Activated CD8-positive, alpha-beta T cell treated with anti-CD3 and anti-CD28 coated beads, Interleukin-2, amount 10 ng/mL, durations not matched to agents 7 days and 5 days (primary cell): Measurements from ENCODE around the gene SMIM44. TPM values are rescaled to one million over a fixed set of nuclear protein-coding genes. Genes with fewer than 3 reads are reported as not detected.

Source experiments
- ATAC-seq: fragments of 150-1000 bp; cut with Tn5 transposase; one replicate; pipeline ENCODE4 v1.10.0; 2021; ENCODE audit warnings: moderate library complexity
- CTCF ChIA-PET: fragments of 350-600 bp; sonication (Branson Sonifier 250); formaldehyde crosslinking; loops from one replicate; lab custom pipeline; 2021; ENCODE audit warnings: antibody characterized with exemption; lab: Charles Lee
- POLR2A ChIA-PET: fragments of 350-600 bp; sonication (Branson Sonifier 250); formaldehyde crosslinking; loops from one replicate; lab custom pipeline; 2021; ENCODE audit warnings: antibody characterized with exemption; lab: Charles Lee
- DNase-seq: peaks from one replicate; pipeline ENCODE4 v3.0.0-alpha.2; 2020
- H3K27ac Mint-ChIP-seq: one replicate; pipeline ENCODE4 v1.8.0; 2021; ENCODE audit warnings: mild to moderate bottlenecking, mixed read lengths
- H3K27me3 Mint-ChIP-seq: one replicate; pipeline ENCODE4 v1.8.0; 2021; ENCODE audit warnings: low read depth, mixed read lengths
- H3K36me3 Mint-ChIP-seq: one replicate; pipeline ENCODE4 v1.8.0; 2021; ENCODE audit warnings: low read depth, mixed read lengths
- H3K4me1 Mint-ChIP-seq: one replicate; pipeline ENCODE4 v1.8.0; 2021; ENCODE audit warnings: low read depth, mixed read lengths
- H3K4me3 Mint-ChIP-seq: one replicate; pipeline ENCODE4 v1.8.0; 2021; ENCODE audit warnings: mild to moderate bottlenecking, mixed read lengths
- H3K9me3 Mint-ChIP-seq: one replicate; pipeline ENCODE4 v1.8.0; 2022; ENCODE audit warnings: mixed read lengths; ENCODE audit not compliant: insufficient read depth
- total RNA-seq, 2 experiments: library from RNA; stranded (reverse); gene quantifications; one replicate each; pipeline ENCODE4 v1.2.3, GENCODE V29; 2021

Gene SMIM44
- total RNA-seq, 2 experiments from 2014 or later, result not detected

DNA sequence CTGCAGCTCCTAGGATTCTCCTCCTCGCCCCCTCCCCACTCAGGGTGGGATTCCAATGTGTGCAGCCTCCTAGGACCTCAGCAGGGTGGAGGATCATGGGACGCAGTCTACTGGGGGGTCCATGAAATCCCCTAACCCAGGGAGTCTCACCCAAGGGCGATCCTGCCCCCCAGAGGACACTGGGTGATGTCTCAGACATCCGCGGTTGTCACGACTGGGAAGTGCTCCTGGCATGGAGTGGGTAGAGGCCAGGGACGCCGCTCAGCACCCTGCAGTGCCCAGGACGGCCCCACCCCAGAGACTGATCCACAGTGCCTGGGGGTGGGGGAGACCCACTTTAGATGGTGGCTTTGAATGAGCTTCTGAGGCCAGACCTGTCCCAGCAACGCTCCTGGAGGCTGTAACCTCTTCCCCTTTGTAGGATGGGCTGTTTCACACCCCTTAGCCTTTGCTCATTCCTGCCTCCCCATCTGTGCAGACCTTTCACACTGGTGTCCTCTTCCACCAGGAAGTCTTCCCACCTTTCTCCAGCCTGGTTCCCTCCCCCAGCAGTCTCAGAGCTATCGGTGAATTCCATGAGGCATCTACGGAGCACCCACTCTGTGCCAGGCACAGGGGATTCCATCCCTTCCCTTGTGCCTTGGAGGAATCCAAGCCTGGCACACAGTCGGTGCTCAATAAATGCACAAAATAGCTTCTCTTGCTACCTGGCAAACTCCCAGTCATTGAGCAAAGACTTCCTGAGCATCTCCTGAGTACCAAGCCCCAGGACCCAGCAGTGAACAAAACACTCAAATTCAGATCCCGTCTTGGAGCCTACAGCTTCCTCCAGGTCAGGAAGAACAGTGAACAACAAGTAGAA, 13.4 kb downstream of the SMIM44 start:
- H3K27ac Mint-ChIP-seq, result peak overlapping the region; percentile 43
- H3K4me3 Mint-ChIP-seq, result no peak overlapping the region
- POLR2A ChIA-PET, result no interaction called here
- CTCF ChIA-PET, result interaction anchor here (1.1 to 2.1 kb wide), 3 partner anchors 15 to 88 kb away, joined by 3 to 6 read pairs (median 5); partner anchors contain the start of gene MFSD12
- H3K36me3 Mint-ChIP-seq, result no peaks in the 10 kb centered on the region
- H3K4me1 Mint-ChIP-seq, result no peaks in the 10 kb centered on the region
- H3K9me3 Mint-ChIP-seq, result no peaks in the 10 kb centered on the region
- DNase-seq (no peak), ATAC-seq (no peak)
- no peaks in the 10 kb centered on the region for H3K27me3 Mint-ChIP-seq

DNA sequence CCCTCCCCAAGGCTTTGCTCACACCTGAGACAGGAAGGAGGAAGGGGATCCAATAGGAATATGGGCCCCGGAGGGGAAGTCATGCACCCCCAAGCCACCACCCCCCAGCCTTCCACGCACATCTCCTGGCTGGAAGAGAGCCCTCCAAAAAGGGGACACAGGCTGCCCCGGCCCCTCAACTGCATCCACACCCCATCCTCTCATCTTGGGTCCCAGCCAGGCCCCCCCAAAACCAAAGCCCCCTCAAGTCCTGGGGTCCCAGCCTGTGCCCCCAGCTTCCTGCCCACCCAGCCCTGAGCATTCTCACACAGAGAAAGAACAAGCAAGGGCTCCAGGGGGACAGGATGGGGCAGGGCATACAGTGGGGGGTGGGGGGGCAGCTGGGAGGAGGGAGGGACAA, 15.0 kb downstream of the SMIM44 start:
- Mint-ChIP-seq H3K4me3 (no peak overlapping the region), H3K9me3 (no peaks in the 10 kb centered on the region), H3K36me3 (no peaks in the 10 kb centered on the region), H3K4me1 (no peaks in the 10 kb centered on the region), H3K27ac (no peak overlapping the region), H3K27me3 (no peaks in the 10 kb centered on the region)
- ChIA-PET CTCF (no interaction called here), POLR2A (no interaction called here)
- no peak for DNase-seq
- no peak for ATAC-seq

DNA sequence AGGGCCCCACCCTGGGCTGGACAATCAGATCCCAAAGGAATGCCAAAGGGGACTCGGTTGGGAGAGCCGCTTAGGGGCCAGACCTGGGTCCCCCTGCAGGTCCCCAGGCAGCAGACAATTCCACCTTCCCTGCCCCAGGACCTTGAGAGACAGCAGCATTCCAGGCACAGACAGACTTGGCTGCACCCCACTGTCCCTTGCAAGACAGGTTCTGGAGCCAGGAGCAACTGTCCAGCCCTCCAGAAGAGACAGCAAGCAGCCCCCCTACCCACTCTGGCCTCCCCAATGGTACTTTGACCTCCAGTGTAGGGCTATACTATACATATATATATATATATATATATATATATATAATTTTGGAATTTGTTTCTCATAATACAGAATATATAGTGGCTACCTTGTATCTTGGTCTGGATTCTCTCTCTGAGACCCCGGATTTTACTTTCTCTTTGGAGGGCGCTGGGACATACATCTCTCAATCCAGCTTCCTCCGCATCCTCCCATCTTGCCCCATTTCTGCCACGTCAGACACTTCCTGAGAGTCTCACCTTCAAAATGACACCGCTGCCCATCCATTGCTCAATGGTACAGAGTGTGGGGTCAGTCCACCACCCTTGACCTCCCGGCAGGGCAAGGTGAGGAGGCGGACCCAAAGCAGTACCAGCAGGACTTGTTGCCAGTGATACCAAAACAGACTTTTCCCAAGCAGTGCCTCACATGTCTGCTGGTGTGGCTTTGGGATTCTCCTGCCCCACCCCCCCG, 15.6 kb downstream of the SMIM44 start:
- no peaks in the 10 kb centered on the region for H3K9me3 Mint-ChIP-seq
- H3K4me3 Mint-ChIP-seq, result no peak overlapping the region
- no peaks in the 10 kb centered on the region for H3K4me1 Mint-ChIP-seq
- ChIA-PET POLR2A (no interaction called here), CTCF (no interaction called here)
- DNase-seq (no peak), ATAC-seq (no peak)
- no peak overlapping the region for H3K27ac Mint-ChIP-seq
- no peaks in the 10 kb centered on the region for H3K36me3 Mint-ChIP-seq
- no peaks in the 10 kb centered on the region for H3K27me3 Mint-ChIP-seq

DNA sequence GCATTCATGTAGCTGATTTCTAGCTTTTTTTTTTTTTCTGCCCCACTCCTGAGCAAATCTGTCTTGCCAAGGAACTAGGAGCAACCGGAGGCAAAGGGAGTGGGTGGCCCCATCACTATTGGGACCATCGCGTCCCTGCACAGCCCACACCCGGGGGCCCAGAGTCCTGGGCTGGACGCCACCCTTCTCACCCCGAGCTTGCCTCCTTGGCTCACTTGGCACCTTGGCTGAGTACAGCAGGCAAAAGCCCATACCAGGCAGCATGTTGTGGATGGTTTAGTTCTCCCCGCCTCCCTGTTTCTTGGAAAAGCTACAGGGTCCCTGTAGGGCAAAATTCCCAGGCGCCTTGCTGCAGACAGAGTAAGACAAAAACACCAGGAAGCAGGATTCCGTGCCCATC, 16.6 kb downstream of the SMIM44 start:
- ChIA-PET POLR2A (no interaction called here), CTCF (no interaction called here)
- ATAC-seq (no peak), DNase-seq (no peak)
- no peak overlapping the region for H3K4me3 Mint-ChIP-seq
- no peaks in the 10 kb centered on the region for H3K36me3 Mint-ChIP-seq
- H3K27me3 Mint-ChIP-seq, result no peaks in the 10 kb centered on the region
- H3K4me1 Mint-ChIP-seq, result no peaks in the 10 kb centered on the region
- no peaks in the 10 kb centered on the region for H3K9me3 Mint-ChIP-seq
- H3K27ac Mint-ChIP-seq, result no peak overlapping the region

DNA sequence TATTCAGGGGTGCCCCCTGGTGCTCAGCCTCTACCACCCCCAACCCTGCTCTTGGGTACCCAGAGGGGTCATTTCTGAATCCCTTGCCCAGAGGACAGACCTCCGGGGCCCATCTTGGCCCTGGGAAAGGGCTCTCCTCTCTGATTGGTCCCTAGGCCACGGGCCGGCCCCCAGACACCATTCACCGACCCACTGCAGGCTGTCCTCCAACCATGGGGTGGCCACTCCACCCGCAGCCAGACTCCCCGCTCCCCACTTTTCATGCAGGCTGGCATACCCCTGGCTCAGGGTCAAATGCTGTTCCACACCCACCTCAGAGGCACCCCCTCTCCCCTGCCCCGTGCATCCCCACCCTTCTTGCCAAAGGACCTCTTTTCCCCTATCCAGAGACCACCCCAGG, 17.7 kb downstream of the SMIM44 start:
- Mint-ChIP-seq H3K4me3 (no peak overlapping the region), H3K4me1 (no peaks in the 10 kb centered on the region), H3K27me3 (no peaks in the 10 kb centered on the region), H3K9me3 (no peaks in the 10 kb centered on the region), H3K27ac (no peak overlapping the region), H3K36me3 (no peaks in the 10 kb centered on the region)
- DNase-seq (no peak), ATAC-seq (no peak)
- ChIA-PET POLR2A (interaction anchor here (0.6 kb wide), 1 partner anchor 488 kb away, joined by 3 read pairs; no protein-coding TSS in a partner anchor), CTCF (no interaction called here)

DNA sequence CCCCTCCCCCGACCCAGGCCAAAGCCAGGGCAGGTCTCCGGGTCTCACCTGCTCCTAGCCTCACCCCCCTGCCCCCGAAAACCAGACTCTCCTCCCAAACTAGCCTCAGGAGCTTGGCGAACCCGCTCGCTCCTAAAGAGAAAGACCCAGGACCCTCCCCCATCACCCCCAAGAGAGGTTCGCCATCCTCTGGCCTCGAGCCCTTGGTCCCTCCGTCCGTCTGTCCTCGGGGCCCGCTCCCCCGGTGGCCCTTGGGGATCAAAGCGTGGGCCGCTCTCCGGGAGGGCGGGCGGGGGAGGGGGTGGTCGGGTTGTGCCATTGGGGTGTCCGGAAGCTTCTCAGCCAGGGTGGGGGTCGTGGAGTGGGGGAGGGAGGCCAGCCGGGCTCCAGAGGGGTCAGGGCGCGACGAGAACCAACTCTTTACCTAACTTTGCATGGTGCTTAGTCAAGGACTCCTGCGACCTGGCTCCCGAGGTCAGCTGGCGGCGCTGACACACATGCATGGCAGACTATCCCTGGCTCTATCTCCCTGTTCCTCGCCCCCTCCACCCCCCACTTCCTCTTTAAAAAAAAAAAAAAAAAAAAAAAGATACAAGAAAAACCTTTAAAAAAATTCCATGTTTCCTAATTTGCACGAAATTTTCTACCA, 18.5 kb downstream of the SMIM44 start:
- Mint-ChIP-seq H3K4me1 (peaks cover 6% of the 10 kb centered on the region), H3K36me3 (no peaks in the 10 kb centered on the region), H3K27ac (no peak overlapping the region), H3K4me3 (no peak overlapping the region), H3K27me3 (no peaks in the 10 kb centered on the region), H3K9me3 (no peaks in the 10 kb centered on the region)
- CTCF ChIA-PET, result interaction anchor here (1.7 kb wide), 1 partner anchor 8 kb away, joined by 4 read pairs; no protein-coding TSS in a partner anchor
- DNase-seq, result no peak
- POLR2A ChIA-PET, result interaction anchor here (0.6 kb wide), 1 partner anchor 487 kb away, joined by 3 read pairs; no protein-coding TSS in a partner anchor
- ATAC-seq, result no peak

DNA sequence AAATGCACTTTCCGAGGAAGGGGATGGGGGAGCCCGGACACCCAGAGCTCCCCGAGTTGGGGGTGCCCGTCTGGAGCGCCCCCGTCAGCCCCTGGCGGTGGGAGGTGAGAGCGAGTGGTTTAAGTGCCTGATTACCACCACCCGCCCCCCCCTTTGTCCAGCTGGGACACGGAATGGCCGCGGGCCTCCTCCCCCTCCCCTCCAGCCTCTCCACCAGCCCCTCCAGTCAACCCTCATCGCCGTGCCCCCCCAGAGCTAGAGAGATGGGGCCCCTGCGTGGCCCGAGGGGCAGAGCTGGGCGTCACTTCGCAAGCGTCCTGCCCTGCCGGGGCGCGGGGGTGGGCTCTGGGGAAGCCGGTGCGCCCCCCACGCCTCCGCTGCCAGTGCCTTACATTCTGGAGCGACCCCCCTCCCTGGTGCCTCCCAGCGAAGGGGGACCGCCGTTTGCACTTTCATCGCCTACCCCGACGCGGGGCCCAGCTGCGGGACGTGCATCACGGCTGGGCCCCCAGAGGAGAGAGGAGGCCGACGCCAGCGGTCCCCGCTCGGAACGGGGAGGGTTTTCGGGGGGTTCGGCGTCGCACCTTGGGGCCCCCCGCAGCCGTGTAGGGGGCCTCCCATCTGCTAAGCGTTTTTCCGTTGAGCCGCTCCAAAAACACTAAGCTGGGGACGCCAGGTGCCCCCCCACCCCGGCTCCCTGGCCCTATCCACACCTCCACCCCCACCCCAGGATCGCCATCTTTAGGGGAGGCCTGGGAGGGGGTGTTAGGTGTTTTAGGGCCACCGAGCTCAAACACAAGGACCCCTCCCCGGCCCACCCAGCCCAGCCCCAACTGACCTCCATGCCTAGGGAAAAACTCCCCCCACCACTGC, 19.3 kb downstream of the SMIM44 start:
- Mint-ChIP-seq H3K4me1 (peaks cover 12% of the 10 kb centered on the region), H3K9me3 (no peaks in the 10 kb centered on the region), H3K4me3 (no peak overlapping the region), H3K27me3 (no peaks in the 10 kb centered on the region), H3K36me3 (no peaks in the 10 kb centered on the region), H3K27ac (no peak overlapping the region)
- CTCF ChIA-PET, result interaction anchor here (1.7 kb wide), 1 partner anchor 9 kb away, joined by 4 read pairs; no protein-coding TSS in a partner anchor
- POLR2A ChIA-PET, result no interaction called here
- DNase-seq (no peak), ATAC-seq (no peak)

DNA sequence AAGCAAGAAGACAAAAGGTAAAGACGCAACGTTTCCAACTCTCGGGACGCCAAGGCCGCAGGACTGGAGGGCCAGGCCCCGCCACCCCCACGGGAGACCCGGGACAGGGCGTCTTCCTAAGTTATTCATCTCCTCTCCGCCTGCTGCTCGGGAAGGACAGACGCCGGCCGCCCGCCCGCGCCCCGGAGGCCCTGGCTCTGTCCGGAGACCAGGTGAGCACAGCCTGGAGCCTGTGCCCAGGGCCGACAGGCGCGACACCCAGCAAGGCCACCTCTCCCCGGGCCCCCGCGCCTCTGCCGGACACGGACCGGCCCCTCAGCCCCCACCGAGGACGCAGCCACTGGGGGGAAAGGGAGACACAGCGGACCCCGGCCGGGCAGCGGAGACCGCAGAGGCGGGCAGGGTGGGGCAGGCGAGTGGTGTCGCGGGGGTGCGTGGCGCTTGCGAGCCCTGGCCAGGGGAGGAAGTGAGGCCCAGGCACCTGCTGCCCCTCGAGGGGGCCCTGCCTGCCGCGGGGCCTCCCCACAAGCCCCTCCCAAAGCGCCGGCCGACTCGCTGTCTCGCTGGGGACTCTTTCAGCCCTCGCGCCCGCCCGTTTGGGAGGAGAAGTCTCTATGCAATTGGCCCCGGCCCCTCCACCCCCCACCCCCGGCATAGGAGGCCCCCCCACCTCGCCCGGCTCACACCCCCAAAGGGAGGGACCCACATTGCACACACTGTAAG, 20.1 kb downstream of the SMIM44 start:
- DNase-seq (no peak), ATAC-seq (no peak)
- Mint-ChIP-seq H3K27me3 (no peaks in the 10 kb centered on the region), H3K27ac (no peak overlapping the region), H3K4me3 (no peak overlapping the region), H3K4me1 (peaks cover 17% of the 10 kb centered on the region), H3K9me3 (no peaks in the 10 kb centered on the region), H3K36me3 (no peaks in the 10 kb centered on the region)
- CTCF ChIA-PET, result interaction anchor here (1.7 kb wide), 1 partner anchor 10 kb away, joined by 4 read pairs; no protein-coding TSS in a partner anchor
- POLR2A ChIA-PET, result no interaction called here

DNA sequence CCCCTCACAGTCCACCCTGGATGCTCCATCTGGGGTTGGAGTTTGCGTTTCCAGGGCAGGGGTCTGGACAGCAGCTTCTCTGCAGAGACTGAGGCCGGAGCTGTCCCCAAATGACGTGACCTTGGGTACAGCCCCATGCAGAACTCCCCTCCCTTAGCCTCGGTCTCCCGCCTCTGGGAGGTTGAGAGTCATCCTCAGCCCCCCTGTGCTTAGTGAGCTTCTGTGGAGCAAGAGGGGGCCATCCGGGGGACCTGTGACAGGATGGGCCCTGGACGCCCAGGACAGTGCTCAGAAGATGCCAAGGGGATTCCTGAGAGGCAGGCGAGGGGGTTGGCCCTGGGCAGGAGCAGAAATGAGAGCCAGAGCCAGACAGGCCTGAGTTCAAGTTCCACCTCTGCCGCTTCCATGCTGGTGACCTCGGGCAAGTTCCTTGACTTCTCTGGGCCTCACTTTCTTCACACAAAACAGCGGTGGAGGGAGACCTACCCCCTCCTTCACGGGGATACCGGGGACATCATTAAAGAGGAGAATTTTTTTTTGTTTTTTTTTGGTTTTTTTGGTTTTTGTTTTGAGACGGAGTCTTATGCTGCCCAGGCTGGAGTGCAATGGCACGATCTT, 23.2 kb downstream of the SMIM44 start:
- CTCF ChIA-PET, result no interaction called here
- Mint-ChIP-seq H3K4me3 (no peak overlapping the region), H3K36me3 (no peaks in the 10 kb centered on the region), H3K27ac (no peak overlapping the region), H3K27me3 (no peaks in the 10 kb centered on the region), H3K9me3 (no peaks in the 10 kb centered on the region), H3K4me1 (peaks cover 17% of the 10 kb centered on the region)
- POLR2A ChIA-PET, result no interaction called here
- no peak for DNase-seq
- ATAC-seq, result no peak

DNA sequence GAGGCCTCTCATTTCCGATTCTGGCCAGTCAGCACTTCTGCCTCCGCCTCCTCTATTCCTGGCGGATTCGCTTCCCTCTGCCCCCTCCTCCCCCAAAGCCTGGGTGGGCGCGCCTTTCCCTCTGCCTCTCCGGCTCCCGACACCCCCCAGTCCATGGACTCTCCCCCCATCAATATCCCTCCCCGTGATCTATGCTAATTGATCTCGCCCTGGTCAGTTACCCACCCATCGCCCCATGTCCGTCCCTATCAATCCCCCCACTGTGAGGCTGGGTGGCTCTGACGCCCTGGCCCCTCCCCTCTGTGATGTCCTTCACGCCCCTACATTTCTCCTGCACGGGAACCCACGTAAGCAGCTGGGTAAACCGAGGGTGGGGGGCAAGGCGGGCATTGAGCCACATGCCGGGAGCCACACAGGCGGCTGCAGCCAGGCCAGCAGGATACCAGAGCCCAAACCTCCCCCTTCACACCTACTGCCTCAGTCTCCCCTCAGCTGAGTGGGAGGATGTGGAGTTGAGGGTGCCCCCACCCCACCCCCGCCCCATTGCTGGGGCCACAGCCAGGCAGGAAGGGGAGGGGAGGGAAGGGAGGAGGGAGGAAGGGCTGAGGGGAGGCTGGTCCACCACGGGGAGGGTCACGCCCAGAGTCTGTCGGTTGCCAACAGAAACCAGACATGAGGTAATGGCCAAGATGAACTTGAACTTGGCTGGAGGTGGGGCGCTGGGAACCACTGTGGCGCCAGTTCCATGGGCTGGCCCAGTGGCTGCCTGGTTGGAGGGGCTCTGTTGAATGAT, 24.0 kb downstream of the SMIM44 start:
- ChIA-PET CTCF (interaction anchor here (0.9 kb wide), 1 partner anchor 26 kb away, joined by 3 read pairs; no protein-coding TSS in a partner anchor), POLR2A (no interaction called here)
- H3K36me3 Mint-ChIP-seq, result no peaks in the 10 kb centered on the region
- DNase-seq (peak; percentile 33), ATAC-seq (peak; percentile 40)
- no peaks in the 10 kb centered on the region for H3K27me3 Mint-ChIP-seq
- no peak overlapping the region for H3K4me3 Mint-ChIP-seq
- H3K27ac Mint-ChIP-seq, result no peak overlapping the region
- no peaks in the 10 kb centered on the region for H3K9me3 Mint-ChIP-seq
- H3K4me1 Mint-ChIP-seq, result peaks cover 17% of the 10 kb centered on the region
